PFSK-1 (cell line): ENCODE measurements around the gene ADM.

Experiments
- FOXP2 ChIP-seq: optimal IDR thresholded peaks from 2 replicates; pipeline ENCODE3; 2011; ENCODE audit warnings: borderline replicate concordance, control low read depth, inconsistent platforms; ENCODE audit not compliant: insufficient read depth; ENCODE audit errors: extremely low read length, extremely low read depth
- POLR2AphosphoS5 ChIP-seq: IDR thresholded peaks from 2 replicates; pipeline ENCODE4 v1.6.1; 2012; ENCODE audit warnings: low read depth, mild to moderate bottlenecking, control low read depth, low read length, moderate library complexity
- REST ChIP-seq, 2 experiments: IDR thresholded peaks; 2 replicates each; pipeline versions ENCODE4 v1.6.1 to v1.8.0; 2011 to 2012; ENCODE audit warnings: low read depth in 2 of 2, low read length in 2 of 2, control low read depth in 1 of 2, inconsistent platforms in 1 of 2, mild to moderate bottlenecking in 1 of 2, moderate library complexity in 1 of 2; ENCODE audit not compliant: insufficient read depth in 1 of 2
- SIN3A ChIP-seq: IDR thresholded peaks from 2 replicates; pipeline ENCODE4 v1.6.1; 2012; ENCODE audit warnings: mild to moderate bottlenecking, low read length, moderate library complexity, borderline replicate concordance; ENCODE audit not compliant: insufficient read depth
- TAF1 ChIP-seq: IDR thresholded peaks from 2 replicates; pipeline ENCODE4 v1.6.1; 2012; ENCODE audit warnings: low read length, control low read depth, borderline replicate concordance; ENCODE audit not compliant: insufficient read depth

ADM gene

GRCh38 chr11:10325277-10326011 lies 20.6 kb downstream of the ADM start:
- TF ChIP-seq SIN3A (no peak), POLR2AphosphoS5 (no peak), REST (IDR thresholded peaks at IDR 0.05; ENCODE audit: insufficient read depth in 1 of 2, low read depth in 2 of 2, low read length in 2 of 2) (no peak), FOXP2 (no peak)

GRCh38 chr11:10326012-10326964 lies 21.4 kb downstream of the ADM start:
- TF ChIP-seq TAF1 (no peak), SIN3A (no peak), REST (IDR thresholded peaks at IDR 0.05; ENCODE audit: insufficient read depth in 1 of 2, low read depth in 2 of 2, low read length in 2 of 2) (no peak), POLR2AphosphoS5 (no peak), FOXP2 (no peak)

GRCh38 chr11:10327254-10327653 lies 22.4 kb downstream of the ADM start:
- no peak for TF ChIP-seq SIN3A

- TF ChIP-seq POLR2AphosphoS5 (no peak), REST (IDR thresholded peaks at IDR 0.05; ENCODE audit: insufficient read depth in 1 of 2, low read depth in 2 of 2, low read length in 2 of 2) (no peak), SIN3A (no peak), TAF1 (no peak), FOXP2 (no peak)
Measured at GRCh38 chr11:10328314-10329098, 23.6 kb downstream of the ADM start.

- TF ChIP-seq TAF1: no peak
- TF ChIP-seq FOXP2: no peak
- no peak for TF ChIP-seq POLR2AphosphoS5
- no peak for TF ChIP-seq REST (IDR thresholded peaks at IDR 0.05; ENCODE audit: insufficient read depth in 1 of 2, low read depth in 2 of 2, low read length in 2 of 2)
- no peak for TF ChIP-seq SIN3A
Measured at GRCh38 chr11:10329356-10329755, 24.5 kb downstream of the ADM start.
